CD1c-positive myeloid dendritic cell (primary cell): ENCODE results near the gene GABARAPL1.

Experiments used
- DNase-seq: peaks from one replicate; pipeline ENCODE4 v3.0.0-alpha.2; 2016; ENCODE audit errors: extremely low spot score

Gene GABARAPL1

GRCh38 chr12:10234562-10234961, 21.9 kb downstream of the GABARAPL1 start:
- DNase-seq, result no peak

DNA sequence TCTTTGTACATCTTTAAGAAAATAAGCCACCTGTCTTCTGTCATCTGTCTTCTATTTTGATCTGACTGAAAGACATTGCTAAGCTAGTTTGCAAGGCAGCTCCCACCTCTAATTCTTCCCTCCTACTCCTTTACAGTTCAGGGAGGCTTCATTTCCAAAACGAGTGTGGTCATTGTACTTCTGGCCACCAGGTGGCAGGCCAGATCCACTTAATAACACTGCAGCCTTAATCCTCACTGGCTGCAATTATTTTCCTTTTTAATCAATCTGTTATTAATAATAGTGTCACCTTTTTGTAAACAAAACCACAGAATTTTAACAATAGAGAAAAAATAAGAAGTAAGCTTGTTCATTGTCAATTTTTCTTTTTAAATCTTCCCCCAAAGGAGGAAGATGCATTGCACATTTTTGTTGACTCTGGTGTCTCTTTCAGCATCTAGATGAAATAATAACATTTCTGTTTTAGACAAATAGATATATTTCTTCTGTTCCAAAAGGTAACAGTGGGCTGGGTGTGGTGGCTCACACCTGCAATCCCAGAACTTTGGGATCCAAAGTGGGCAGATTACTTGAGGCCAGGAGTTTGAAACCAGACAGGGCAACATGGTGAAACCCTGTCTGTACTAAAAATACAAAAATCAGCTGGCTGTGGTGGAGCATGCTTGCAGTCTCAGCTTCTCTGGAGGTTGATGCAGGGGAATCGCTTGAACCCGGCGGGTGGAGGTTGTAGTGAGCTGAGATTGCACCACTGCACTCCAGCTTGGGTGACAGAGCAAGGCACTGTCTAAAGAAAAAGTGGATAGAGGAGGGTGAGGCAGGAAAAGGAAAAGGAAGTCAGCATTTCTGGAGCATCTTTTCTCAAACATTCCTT, 23.3 kb downstream of the GABARAPL1 start:
- peak; percentile 63 for DNase-seq

GRCh38 chr12:10236720-10237119, 24.0 kb downstream of the GABARAPL1 start:
- DNase-seq, result no peak

GRCh38 chr12:10238526-10238925, 25.8 kb downstream of the GABARAPL1 start:
- no peak for DNase-seq

DNA sequence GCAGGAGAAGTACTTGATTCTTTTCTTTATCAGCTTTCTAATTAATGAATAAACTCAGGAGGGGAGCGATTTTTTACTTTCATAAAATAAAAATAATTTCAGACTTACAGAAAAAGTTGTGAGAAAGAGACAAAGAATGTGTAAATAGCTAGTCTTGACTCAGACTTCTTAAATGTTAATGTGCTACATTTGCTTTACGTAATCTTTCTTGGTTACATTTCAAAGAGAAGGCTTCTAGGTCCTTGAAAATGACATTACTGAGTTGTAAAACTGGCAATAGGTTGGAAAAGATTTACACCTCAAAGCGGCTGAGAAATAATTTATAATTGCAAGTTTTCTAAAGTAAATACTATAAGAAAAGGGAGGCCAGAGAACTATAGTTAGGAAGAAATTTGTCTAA, 28.6 kb downstream of the GABARAPL1 start:
- DNase-seq, result no peak

DNA sequence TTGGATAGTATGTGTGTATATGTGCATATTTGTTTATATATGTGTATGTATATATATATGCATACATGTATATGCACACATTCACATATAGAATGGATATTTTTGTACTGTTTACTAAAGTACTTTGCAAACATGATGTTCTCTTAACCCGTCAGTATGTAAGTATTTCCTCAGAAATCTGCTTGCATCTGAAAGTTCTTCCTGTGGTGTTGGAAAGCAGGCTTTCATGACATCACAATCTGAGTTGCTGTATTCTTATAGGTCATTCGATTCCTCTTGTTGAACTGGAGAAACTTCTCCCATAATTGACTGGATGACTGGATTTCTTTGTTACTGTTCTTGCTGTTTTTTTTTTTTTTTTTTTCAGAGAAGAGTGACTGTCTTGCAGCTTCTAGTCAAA, 29.1 kb downstream of the GABARAPL1 start:
- DNase-seq, result no peak

DNA sequence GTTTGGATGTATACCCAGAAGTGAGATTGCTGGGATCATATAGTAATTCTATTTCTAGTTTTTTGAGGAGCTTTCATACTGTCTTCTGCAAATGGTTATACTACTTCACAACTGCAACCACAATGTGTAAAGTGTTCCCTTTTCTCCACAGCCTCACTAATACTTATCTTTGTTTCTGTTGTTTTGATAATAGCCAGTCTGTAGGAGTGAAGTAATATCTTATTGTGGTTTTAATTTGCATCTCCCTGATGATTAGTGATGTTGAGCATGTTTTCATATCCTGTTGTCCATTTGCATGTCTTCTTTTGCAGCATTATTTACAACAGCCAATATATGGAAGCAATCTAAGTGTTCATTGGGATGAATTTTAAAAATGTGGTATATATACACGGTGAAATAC, 29.9 kb downstream of the GABARAPL1 start:
- no peak for DNase-seq

DNA sequence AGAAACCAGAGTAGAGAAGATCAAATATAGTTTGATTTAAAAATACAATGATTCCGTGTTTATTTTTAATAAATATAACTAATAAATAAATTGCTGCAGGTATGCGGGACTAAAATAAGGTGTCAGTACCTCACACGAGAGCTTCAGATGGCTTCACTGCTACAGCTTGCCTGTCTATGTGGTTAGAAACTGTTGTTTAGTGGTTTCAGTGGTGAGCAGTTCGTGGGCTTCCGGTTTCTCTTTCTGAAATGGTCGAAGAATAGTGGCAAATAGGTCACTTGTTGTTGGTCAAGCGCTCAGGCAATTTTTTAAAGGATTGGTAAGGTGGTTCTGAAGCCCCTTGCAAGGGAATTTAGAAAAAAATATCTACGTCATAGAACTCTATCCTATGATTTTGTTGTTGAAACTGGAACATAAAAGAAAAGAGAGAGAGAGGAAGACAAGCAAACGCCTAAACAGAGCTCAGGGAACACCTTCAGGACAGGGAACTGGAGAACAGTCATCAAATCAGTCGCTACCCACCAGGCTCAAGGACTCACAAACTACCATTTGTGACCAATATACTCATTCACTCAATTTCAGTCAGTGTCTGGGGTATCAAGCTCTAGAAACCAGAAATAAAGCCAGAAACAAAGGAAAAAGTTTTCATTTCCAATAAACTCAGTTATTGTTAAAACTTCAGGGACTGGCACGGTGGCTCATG, 31.3 kb downstream of the GABARAPL1 start:
- DNase-seq, result peak; percentile 44

GRCh38 chr12:10247436-10248058, 34.9 kb downstream of the GABARAPL1 start:
- DNase-seq, result no peak

DNA sequence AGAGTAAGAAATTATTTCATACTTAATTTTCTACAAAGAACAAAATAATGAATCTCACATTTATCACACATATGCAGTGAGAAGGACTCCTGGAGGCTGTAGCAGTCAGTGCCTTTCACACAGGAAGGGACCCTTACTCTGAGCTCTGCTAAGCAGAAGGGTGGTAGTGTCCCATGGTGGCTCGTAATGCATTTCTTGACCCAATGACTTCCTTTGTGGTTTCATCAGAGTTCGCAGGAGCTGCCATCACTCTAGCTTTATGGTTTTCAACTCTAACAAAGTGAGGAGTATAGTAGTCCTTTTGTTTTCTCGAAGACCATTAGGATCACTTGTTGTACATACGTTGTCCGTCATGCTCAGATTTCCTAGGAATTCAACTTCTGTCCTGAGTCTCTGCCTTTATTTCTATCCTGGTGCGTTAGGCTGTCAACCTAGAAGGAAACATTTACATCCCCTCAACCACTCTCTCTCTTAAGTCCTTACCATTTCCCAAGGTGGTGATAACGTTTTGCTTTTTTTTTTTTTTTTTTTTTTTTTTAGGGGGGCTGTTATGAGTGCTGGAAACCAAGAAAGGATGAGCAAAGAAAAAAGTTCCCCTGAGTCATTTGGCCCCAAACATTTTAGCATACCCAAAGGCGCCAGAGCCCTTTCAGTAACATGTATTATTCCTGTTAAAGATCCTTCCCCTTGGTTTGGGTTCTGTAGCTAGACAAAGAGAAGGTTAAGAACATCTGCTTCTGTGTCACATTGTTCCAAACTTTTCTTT, 37.2 kb downstream of the GABARAPL1 start:
- DNase-seq, result no peak

GRCh38 chr12:10251669-10252068, 39.0 kb downstream of the GABARAPL1 start:
- no peak for DNase-seq

- DNase-seq, result no peak
These were observed 39.5 kb downstream of the GABARAPL1 start for GRCh38 chr12:10252201-10252600.

DNA sequence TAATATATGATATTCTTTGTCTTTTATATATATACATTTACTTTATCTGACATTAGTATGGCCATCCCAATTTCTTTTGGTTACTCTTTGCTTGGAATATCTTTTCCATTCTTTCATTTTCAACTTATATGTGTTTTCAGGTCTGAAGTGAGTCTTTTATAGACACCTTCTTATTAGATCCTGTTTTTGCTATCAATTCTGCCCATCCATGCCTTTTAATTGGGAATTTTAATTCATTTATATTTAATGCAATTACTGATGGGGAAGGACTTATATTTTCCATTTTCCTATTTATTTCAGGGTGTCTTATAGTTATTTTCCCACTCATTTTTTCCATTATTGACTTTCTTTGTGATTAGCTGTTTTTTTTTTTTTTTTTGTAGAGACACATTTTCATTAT, 43.4 kb downstream of the GABARAPL1 start:
- DNase-seq, result no peak

GRCh38 chr12:10260927-10261326, 48.2 kb downstream of the GABARAPL1 start:
- DNase-seq, result no peak

- no peak for DNase-seq
These were observed 55.4 kb downstream of the GABARAPL1 start for GRCh38 chr12:10268037-10268436.

DNA sequence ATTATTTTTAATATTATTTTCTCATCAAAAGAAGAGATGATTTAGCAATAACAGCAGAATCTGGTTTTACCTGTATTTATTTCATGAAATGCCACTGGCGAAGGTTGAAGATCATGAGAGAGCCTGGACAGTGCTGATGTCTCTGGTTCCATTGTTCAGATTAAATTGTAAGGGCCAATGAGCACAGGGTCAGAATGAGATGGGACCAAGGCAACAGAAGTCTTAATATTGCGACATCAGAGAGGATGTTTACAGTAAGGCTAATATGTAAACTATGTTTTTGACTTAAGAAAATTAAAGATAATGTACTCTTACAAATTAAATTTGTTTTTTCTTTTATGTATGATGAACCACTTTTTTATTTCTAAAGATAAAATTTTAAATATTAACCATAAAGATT, 59.8 kb downstream of the GABARAPL1 start:
- DNase-seq, result no peak
